HCT116 (cell line): ENCODE measurements around the gene PPIG.

Experiments
- EZH2phosphoT487 ChIP-seq: fragments of 200-600 bp; IDR thresholded peaks from 2 replicates; pipeline ENCODE4 v1.6.1; 2018; ENCODE audit warnings: antibody characterized with exemption, borderline replicate concordance
- POLR2A ChIP-seq: IDR thresholded peaks from 2 replicates; pipeline ENCODE4 v1.7.0; 2011; ENCODE audit warnings: borderline replicate concordance; ENCODE audit not compliant: insufficient read depth, insufficient read length; ENCODE audit errors: extremely low read depth
- POLR2AphosphoS5 ChIP-seq: IDR thresholded peaks from 2 replicates; pipeline ENCODE4 v1.6.1; 2011; ENCODE audit warnings: mild to moderate bottlenecking, low read depth, low read length, moderate library complexity
- RAD21 ChIP-seq: IDR thresholded peaks from 2 replicates; pipeline ENCODE4 v1.6.1; 2012; ENCODE audit warnings: low read depth, mild to moderate bottlenecking
- ZNF274 ChIP-seq: fragments of 200-500 bp; sonication (Bioruptor generic); IDR thresholded peaks from 2 replicates; pipeline ENCODE4 v1.6.1; 2014; ENCODE audit warnings: mild to moderate bottlenecking, low read depth, low read length, inconsistent platforms
- TF ChIP-seq, protein P1 (sequence below), 3 experiments: fragments of 200-600 bp in 1 of 3; sonication (generic) in 1 of 3; IDR thresholded peaks in 2 of 3; conservative IDR thresholded peaks in 1 of 3; 2 replicates each; pipeline ENCODE4 v1.5.1; 2012 to 2017; ENCODE audit warnings: low read depth in 2 of 3, low read length in 2 of 3, antibody characterized with exemption in 1 of 3, borderline replicate concordance in 1 of 3, control low read depth in 1 of 3, mild to moderate bottlenecking in 1 of 3, mixed read lengths in 1 of 3, mixed run types in 1 of 3, moderate library complexity in 1 of 3; ENCODE audit not compliant: insufficient read depth in 1 of 3
- TF ChIP-seq, protein P2 (sequence below): IDR thresholded peaks from 2 replicates; pipeline ENCODE4 v1.6.1; 2012; ENCODE audit warnings: low read depth

DNA sequence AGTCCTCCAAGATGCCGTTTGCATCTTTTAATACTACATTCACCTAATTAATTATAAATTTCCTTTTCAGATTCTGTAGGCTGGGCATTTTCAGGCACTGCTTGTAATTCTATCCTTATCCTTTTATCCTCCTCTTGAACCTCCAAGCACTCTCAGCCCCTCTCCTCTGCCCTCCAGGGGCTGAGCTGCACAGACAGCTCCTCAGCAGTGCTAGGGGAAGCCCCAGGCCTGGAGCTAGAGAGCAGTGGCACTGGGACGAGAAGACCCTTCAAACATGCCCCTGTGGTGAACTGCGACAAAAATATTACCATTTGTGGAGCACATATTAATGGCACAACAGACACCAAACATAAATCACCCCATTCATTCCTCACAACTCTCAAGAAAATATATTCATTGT, 77.1 kb downstream of the PPIG start:
- TF ChIP-seq, protein P1, sequence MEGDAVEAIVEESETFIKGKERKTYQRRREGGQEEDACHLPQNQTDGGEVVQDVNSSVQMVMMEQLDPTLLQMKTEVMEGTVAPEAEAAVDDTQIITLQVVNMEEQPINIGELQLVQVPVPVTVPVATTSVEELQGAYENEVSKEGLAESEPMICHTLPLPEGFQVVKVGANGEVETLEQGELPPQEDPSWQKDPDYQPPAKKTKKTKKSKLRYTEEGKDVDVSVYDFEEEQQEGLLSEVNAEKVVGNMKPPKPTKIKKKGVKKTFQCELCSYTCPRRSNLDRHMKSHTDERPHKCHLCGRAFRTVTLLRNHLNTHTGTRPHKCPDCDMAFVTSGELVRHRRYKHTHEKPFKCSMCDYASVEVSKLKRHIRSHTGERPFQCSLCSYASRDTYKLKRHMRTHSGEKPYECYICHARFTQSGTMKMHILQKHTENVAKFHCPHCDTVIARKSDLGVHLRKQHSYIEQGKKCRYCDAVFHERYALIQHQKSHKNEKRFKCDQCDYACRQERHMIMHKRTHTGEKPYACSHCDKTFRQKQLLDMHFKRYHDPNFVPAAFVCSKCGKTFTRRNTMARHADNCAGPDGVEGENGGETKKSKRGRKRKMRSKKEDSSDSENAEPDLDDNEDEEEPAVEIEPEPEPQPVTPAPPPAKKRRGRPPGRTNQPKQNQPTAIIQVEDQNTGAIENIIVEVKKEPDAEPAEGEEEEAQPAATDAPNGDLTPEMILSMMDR (IDR thresholded peaks at IDR 0.05 in 2 of 3, conservative IDR thresholded peaks at IDR 0.05 in 1 of 3; ENCODE audit: borderline replicate concordance in 1 of 3, insufficient read depth in 1 of 3, low read depth in 2 of 3, low read length in 2 of 3): no peak
- no peak for TF ChIP-seq POLR2A
- TF ChIP-seq POLR2AphosphoS5: no peak
- TF ChIP-seq ZNF274: no peak
- TF ChIP-seq, protein P2, sequence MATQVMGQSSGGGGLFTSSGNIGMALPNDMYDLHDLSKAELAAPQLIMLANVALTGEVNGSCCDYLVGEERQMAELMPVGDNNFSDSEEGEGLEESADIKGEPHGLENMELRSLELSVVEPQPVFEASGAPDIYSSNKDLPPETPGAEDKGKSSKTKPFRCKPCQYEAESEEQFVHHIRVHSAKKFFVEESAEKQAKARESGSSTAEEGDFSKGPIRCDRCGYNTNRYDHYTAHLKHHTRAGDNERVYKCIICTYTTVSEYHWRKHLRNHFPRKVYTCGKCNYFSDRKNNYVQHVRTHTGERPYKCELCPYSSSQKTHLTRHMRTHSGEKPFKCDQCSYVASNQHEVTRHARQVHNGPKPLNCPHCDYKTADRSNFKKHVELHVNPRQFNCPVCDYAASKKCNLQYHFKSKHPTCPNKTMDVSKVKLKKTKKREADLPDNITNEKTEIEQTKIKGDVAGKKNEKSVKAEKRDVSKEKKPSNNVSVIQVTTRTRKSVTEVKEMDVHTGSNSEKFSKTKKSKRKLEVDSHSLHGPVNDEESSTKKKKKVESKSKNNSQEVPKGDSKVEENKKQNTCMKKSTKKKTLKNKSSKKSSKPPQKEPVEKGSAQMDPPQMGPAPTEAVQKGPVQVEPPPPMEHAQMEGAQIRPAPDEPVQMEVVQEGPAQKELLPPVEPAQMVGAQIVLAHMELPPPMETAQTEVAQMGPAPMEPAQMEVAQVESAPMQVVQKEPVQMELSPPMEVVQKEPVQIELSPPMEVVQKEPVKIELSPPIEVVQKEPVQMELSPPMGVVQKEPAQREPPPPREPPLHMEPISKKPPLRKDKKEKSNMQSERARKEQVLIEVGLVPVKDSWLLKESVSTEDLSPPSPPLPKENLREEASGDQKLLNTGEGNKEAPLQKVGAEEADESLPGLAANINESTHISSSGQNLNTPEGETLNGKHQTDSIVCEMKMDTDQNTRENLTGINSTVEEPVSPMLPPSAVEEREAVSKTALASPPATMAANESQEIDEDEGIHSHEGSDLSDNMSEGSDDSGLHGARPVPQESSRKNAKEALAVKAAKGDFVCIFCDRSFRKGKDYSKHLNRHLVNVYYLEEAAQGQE: no peak
- TF ChIP-seq RAD21: no peak
- no peak for TF ChIP-seq EZH2phosphoT487
